Activated CD4-positive, alpha-beta T cell treated with anti-CD3 and anti-CD28 coated beads, Interleukin-2, amount 50 U/mL, for 4 hours (primary cell): Measurements from ENCODE around the gene SFT2D1.

Experiments
- DNase-seq, 2 experiments: peaks; one replicate each; pipeline ENCODE4 v3.0.0-alpha.2; 2020

The SFT2D1 gene

DNA sequence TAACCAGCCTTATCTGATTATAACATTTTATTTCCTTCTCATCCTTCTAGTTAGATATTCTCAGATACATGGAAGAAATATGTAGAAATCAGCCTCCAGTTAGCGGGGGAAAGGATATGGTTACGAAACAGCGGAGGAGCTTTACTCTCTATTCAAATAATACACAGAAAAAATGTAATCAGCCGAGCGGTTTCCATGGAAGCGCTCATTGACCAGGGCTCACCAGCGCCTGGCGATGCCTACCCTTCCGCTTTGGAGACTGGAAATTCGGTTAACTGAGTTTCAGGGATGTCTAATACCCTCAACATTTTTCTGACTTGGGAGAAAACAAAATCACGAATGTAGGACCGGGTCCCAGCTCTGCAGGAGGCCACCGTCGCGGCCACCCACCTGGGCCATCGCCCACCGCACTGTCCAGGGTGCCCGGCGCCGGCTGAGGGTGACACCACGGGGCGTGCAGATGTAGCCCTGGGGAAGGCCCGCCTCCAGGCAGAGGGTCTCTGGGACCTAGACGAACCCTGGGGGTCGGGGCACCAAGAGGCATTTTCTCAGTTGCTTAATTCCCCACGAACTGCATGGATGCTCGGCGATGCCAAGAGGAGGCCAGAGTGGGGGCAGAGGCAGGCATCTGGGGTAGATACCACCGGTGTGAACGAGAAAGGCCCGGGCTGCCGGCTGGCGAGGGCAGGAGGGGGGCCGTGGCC lies 35.8 kb downstream of the SFT2D1 start:
- DNase-seq = no peak

DNA sequence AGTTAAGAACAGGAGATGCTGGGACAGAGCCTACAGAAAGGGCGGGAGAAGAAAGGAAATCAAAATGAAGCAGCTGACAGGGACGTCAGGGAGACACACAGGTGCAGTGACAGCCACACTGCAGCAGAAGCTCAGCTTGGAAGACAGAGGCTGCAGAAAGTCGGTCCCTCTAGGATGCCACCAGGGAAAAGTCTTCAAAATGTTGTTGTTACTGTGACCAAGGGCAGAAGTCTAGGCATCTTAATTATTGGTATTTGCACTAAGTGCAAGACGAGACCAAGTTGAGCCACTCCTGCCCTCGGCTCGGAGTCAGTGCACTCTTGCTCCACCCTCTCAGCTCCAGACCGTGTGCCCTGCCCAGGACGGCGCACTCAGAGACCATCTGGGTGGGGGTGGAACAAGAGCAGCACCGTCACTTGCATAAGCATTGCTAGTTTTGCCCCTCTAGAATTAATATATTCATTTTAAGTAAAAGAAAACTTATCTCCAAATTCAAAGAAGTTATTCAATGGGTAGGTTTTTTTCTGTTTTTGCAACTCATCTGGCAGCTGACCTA lies 36.7 kb downstream of the SFT2D1 start:
- no peak for DNase-seq

DNA sequence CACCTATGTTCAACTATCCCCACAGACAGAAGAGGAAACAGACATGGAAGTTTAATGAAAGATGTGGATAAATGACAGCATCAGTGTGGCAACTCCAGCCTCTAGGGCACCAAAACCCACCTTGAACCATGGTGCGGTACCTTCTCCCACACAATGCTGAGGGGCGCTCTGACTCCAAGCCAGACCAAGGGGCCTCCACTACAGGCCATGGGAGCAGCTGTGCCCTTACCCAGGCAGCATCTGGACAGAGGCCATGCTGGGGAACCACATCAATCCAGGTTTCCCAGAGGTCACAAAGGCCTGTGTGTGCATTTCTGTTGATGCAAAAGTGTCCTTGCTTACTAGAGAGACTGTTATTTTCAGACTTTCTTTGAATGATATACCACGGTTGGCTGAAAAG lies 38.2 kb downstream of the SFT2D1 start:
- DNase-seq = no peak

- DNase-seq = no peak
Measured at GRCh38 chr6:166301611-166302529, 40.5 kb downstream of the SFT2D1 start.

DNA sequence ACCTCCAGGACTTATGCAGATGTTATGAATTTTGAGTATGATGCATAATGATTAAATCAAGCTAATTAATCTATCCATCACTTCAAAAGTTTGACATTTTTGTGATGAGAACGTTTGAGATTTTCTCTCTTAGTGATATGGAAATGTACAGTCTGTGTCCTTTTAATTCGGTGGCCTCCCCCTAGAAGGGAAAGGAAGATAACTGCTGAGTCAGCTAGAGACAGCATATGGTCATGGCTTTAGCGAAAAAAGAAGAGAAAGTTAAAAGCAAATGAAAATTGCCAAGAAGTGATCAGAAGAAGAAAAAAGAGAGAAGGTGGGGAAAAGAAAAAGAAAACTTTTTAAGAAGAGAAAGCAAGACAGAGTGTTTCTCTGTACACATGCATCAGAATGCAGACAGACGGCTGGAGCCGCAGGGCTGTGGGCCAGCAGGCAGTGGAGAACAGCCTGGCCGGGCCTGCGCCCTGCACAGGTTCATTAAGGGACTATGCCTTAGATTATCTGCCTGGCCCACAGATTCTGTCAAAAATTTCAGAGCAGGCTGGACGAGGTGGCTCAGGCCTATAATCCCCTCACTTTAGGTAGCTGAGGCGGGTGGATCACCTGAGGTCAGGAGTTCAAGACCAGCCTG lies 41.9 kb downstream of the SFT2D1 start:
- DNase-seq = no peak

DNA sequence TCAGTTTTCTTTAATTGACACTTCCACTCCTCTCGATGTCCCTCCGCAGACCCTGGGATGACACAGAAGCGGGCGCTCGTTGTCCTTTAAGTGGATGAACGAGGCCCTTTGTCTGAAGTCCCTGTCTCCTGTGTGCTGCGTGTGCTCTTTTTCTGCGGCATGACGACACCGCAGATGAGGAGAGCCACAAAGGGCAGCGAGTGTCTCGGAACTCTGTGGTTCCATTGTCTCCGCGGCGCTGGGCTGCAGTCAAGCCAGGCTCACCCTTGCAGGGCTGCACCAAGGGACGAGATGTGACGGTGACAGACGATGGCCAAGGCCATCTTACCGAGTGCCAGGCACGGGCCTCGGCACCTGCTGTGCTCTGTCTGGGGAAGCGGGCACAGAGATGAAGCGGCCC lies 44.7 kb downstream of the SFT2D1 start:
- DNase-seq = no peak

GRCh38 chr6:166296035-166296883 lies 46.1 kb downstream of the SFT2D1 start:
- DNase-seq = no peak

- no peak for DNase-seq
Measured at GRCh38 chr6:166293731-166294584, 48.4 kb downstream of the SFT2D1 start.

DNA sequence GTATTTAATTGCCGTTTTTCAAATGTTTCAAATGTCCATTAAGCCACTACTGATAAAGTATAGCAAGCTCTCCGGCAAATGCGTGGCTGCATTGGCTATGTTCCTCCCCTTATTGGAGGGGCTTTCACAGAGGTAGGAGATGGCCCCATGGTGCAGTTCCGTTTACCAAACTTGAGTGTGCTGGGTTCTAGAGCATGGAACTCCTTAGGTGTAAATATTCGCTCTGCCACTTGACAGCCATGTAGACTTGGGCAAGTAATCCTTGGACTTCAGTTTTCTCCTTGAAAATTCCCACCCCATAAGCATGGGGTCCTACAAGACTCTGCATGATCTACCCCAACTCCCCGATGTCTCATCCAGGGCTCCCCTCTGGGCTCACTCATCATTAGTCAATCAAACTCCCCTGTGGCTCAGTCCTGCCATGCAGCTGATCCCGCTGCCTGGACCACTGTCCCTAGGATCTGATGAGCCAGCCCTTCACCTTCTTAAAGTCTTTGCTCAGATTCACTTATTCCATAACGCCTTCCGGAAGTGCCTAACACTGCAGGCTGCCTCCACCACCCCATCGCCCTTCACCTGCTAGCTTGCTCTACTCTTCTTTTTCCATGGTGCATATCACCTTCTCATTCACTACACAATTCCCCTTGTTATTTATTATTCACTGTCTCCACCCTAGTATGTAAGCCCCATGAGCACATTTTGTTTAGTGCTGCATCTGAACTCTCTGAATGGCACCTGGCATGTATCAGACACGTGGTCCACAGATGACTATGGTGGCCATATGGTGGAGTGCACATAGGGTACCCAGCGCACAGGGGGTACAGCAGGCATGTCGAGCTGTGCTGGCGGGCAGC lies 52.9 kb downstream of the SFT2D1 start:
- DNase-seq = no peak

DNA sequence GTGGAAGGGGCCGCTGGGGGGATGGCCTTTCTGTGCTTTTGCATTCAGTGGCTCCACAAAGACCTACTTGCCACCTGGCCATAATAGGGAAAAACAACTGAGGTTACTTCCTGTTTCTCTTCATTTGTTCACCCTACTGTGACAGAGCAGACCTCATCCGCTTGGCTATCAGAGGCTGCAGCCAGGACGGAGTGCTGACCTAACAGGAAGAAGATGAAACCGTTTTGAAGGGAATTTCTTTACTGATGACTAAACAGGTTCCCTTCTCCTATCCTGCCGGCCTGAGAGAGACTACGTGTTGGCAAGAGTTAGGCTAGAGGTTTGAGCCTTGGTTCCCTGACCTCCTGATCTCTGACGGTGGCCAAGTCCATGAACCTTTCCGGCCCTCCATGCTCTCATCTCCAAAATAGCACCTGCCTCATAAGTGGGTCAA lies 55.5 kb downstream of the SFT2D1 start:
- DNase-seq = no peak

DNA sequence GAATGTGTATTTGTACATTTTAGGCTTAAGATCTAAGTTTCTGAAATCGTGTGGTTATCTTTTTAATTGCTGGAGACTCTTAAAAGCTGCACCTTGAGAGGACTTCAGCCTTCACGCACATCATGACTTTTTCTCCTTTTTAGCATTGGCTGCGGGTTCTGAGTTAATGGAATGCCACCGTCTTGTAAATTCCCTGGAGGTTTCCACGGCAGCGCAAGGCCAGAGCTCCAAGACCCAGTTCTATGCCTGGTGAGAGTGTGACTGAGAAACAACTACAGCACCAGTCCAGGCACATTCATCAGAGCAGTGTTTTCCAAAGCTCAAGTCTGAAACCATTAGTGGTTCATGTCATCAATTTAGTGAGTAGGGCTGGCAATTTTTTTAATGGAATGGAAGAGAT lies 57.1 kb downstream of the SFT2D1 start:
- no peak for DNase-seq

DNA sequence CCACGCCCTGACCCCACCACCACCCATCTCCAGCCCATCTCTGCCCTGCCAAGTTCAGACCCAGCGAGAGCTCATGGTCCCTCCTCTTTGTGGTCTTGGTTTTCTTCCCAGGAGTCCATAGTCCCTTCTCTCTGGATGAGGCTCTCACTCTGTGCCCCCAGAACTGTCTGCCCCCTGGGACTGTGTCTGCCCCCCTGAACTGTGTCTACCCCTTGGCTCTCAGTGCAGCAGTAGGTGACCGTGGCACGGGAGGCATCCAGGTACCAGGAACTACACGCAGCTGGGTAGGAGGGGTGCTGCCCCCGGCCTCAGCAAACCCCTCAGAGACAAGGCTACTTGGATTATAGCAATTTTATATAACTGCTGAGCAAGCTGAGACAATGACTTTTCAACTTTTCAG lies 57.7 kb downstream of the SFT2D1 start:
- no peak for DNase-seq

DNA sequence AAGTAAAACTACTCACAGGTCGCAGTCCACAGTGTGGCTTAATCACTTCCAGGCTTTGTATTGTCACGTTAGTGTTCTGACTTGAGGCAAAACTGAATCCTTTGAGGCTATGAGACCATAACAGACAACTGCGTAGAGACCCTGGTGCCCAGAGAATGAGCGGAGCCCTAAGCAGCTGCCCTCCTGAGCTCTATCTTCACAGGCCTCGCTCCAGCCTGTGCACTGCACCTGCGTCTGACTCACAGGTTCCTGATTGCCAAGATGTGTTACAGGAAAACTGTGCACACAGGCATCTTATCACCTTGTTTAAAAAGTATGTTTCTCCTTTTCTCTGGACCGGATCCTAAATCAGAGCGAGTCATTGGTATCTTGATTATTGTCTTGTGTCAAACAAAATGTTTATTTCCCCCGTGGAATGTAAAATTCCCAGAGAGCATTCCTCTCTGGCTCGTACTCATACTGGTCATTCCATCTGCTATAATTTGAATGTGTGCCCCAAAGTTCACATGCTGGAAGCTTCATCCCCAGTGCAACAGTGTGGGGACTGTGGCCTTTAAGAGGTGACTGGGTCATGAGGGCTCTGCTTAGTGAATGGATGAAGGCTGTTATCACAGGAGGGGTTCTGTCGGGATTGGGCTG lies 59.8 kb downstream of the SFT2D1 start:
- DNase-seq = no peak

GRCh38 chr6:166281104-166281503 lies 61.2 kb downstream of the SFT2D1 start:
- DNase-seq = no peak

- DNase-seq = no peak
Measured at GRCh38 chr6:166279393-166279679, 63.0 kb downstream of the SFT2D1 start.

DNA sequence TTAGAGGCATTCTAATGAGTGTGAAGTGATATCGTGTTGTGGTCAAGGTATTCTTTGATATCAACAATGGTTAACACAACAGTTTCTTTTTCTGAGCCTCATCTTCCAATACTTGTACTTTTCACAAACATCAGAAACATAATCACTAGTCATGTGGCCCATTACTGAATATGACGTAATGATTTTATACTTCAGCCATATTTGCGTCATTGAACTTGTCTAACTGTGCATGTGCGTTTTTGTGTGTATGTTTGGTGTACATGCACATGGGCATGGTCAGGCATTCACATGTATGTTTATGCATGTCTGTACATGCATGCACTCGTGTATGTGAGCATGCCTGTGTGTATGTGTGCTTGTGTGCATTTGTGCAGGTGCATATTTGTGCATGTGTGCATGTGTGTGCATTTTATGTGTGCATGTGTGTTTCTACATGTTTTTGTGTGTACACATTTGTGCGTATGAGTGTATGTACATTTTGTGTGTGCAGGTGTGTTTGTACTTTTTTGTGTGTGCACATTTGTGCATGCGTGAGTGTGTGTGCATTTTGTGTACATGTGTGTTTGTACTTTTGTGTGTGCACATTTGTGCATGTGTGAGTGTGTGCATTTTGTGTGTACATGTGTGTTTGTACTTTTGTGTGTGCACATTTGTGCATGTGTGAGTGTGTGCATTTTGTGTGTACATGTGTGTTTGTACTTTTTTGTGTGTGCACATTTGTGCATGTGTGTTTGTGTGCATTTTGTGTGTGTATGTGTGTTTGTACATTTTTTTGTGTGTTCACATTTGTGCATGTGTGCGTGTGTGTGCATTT lies 63.6 kb downstream of the SFT2D1 start:
- DNase-seq = no peak

DNA sequence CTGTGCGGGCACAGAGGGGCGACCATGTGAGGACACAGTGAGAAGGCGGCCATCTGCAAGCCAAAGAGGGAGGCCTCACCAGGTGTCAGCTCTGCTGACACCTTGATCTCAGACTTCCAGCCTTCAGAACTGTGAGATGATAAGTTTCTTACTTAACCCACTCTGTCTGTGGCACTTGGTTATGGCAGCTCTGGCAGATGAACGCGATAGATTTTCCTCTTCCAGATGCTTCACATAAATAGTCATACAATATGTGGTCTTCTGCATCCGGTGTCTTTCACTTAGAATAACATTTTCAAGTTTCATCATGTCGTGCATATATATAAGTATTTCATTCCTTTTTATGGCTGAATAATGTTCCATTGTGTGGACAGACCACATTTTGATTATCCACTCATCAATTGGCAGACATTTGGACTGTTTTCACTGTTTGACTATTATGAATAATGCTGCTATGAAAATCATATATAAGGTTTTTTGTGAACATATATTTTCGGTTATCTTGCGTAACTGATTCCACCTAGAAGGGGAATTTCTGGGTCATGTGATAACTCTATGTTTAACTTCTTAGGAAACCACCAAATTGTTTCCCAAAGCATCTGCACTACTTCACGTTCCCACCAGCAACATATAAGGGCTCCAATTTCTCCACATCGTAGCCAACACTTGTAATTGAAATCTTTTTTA lies 64.3 kb downstream of the SFT2D1 start:
- DNase-seq = no peak

DNA sequence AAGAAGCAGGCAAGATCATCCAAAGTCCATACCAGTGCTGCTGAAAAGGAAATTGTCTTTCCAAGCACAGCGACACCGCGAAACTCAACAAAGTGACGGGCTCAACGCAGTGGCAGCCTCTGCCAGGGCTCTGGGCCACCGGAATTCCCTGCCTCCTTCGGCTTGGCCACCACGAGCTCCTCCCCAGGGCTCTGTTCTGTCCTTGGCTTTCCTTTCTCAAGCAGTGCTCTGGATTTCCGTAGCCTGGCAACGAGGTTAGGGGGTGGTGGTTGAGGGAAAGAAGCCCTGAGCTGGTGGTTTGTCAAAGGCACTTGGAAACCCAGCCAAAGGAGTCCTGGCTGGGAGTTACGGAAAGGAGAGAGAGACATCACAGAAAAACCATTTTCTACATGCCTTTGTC lies 65.3 kb downstream of the SFT2D1 start:
- DNase-seq = no peak

DNA sequence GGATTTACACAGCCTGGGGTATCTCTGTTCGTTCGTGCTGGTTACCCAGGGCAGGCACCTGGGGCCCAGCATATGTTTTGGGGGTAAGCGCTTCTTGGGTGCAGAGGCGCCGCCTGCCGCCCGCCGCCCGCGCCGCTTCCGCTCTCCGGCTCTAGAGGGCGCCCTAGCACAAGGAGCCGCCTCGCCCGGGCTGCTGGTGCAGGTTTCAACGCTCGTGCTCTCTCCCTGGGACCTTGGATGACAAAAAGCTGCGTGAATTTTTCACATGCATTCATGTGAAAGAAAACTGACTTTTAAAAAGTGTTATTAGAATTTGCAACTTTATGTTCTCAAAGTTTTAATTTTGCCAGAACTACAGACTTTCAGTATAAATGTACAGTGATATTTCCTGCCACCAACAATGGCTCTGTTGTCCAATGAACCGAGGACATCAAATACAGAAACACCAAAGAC lies 66.6 kb downstream of the SFT2D1 start:
- DNase-seq = peak; percentile 71 to 78
